AML-193 (cell line): ENCODE measurements around the gene RAB8A.
"Not testable (repeated sequence)": the region's sequence is repeated elsewhere in the genome, so short reads cannot be mapped to it uniquely, and the experiment has no call there.

ENCODE experiments used
- DNase-seq, 2 experiments: peaks; one replicate each; lab custom pipeline; 2025; lab: John Stamatoyannopoulos, UW

RAB8A gene

DNA sequence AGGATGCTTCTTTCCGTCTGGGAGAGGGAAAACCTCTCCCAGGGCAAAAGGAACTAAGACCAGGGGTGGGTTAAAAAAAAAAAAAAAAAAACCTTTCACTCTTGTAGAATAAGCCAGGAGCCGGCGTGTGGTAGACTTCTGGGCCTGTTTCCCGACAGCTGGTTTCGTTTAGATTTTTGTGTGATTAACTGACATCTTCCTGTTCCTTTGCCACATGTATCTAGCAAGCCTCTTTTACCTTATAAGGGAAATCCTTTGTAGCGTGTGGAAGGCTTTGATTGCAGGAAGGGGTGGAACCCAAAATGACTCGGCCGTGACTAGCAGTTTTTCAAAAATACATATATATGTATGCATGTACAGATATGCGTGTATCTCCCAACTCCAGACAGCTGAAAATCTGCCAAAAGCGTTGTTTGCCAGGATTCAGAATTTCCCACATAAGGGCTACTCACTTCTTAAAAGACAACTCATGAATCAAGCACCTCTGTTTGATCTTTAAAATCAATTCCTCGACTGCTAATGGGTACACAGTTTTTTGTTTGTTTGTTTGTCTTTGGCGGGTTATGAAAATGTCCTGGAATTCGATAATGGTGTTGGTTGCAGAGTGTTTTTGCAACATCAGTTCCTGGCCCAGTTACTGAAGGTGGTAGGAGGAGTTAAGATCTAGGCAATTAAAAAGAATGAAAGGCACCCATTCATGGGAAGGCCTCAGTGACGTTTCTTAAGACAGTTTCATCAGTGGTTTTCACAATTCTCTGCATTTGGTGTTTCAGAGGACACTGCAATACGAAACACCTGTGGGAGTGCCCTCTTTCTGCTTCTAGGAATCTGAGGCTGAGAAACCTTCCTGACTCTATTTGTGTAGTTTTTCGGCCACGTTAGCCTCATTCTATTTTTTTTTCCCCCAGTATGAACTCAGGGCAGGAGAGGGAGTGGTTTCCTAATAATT, 32.7 kb upstream of the RAB8A start:
- peak; percentile 90 to 95 for DNase-seq

- no peak for DNase-seq
Observed at GRCh38 chr19:16084067-16084685, 27.5 kb upstream of the RAB8A start.

- peak; percentile 51 to 63 for DNase-seq
Observed at GRCh38 chr19:16085115-16085514, 26.6 kb upstream of the RAB8A start.

- not testable (repeated sequence) for DNase-seq
Observed at GRCh38 chr19:16087404-16087803, 24.3 kb upstream of the RAB8A start.

DNA sequence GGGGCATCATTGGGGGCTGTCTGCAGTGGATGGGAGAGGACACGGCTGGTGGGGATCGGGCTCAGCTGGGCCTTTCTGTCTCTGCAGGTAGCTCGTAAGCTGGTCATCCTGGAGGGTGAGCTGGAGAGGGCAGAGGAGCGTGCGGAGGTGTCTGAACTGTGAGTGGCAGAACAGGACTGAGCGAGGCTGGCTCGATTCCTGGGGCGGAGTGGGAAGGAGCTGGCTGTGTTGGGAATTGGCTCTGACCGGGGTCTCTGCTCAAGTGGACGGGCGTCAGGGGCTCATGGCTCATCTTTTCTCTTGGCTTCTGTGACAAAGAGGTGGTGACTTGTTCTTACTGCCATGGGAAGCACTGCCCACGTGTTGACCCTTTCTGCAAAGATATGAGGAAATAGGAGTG, 23.7 kb upstream of the RAB8A start:
- DNase-seq, result no peak

- no peak for DNase-seq
Observed at GRCh38 chr19:16088351-16089009, 23.2 kb upstream of the RAB8A start.

DNA sequence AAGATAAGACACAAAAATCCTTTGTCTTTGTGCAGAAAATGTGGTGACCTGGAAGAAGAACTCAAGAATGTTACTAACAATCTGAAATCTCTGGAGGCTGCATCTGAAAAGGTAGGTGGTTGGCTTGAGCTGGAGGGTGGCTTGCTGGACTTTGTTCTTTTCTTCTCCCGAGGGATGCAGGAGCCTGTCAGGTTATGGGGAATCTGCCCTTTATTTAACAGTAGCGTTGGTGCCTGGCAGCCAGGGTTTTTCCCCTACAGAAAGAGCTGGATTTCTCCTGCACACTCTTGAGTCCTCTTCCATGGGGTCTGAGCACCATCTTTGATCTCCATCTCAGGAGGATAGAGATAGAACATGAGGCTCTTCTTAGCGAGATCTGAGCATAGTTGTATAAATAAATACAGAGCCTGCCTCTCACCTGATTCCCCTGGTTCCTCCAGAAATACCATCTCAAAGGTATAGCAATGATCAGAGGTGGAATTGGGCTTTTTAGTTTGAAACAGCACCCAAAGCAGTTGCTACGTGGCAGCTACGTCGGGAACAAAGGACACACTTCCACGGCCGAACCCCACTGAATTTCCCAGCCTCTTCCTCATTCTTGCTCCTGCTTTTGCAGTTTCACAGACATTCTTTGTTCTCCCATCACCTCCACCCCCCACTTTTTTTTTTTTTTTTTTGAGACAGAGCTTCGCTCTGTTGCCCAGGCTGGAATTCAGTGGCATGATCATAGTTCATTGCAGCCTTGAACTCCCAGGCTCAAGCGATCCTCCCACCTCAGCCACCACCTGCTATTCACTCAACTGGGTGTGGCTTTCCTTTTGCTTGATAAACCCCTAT, 22.5 kb upstream of the RAB8A start:
- no peak for DNase-seq

GRCh38 chr19:16091546-16092475, 19.9 kb upstream of the RAB8A start:
- no peak for DNase-seq

- no peak for DNase-seq
Observed at GRCh38 chr19:16094360-16095070, 17.2 kb upstream of the RAB8A start.

GRCh38 chr19:16095071-16095571, 16.6 kb upstream of the RAB8A start:
- DNase-seq, result no peak

DNA sequence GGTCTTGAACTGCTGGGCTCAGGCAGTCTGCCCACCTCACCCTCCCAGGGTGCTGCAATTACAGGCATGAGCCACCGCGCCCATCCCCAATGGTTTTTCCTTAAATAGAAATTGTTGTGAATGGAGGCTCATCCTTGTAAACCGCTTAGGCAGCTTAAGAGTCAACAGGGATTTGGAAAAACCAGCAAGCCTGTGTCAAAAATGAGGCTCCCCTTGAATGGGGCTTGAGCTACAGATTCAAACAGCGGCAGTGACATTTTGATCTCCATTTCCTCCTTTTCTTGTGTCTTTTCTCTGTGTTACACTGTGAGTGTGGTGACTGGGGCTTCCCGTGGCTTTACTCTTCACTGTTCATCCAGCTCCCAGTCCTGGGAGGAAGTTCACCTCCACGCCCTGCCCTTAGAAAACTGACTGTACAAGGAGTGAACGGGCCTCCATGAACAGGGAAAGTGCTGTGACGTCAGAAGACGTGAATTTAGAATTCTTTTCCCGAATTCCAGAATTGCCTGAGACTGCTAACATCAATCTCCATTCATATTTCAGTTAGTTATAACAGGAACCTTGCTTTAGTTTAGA, 15.3 kb upstream of the RAB8A start:
- no peak for DNase-seq

- no peak for DNase-seq
Observed at GRCh38 chr19:16098416-16098768, 13.3 kb upstream of the RAB8A start.

DNA sequence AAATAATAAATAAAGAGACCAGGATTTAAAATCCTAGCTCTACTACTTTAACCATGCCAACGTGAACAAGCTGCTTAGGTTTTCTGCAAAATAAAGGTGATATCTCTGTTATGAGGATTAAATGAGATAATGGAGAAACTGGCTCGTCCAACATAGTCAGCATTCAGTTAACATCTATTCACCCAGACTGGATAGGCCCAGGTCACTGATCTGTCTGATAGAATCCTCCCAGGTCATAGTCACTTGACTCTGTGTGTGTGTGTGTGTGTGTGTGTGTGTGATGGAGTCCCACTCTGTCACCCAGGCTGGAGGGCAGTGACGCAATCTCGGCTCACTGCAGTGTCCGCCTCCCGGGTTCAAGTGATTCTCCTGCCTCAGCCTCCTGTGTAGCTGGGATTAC, 12.9 kb upstream of the RAB8A start:
- DNase-seq, result no peak

- DNase-seq, result not testable (repeated sequence)
Observed at GRCh38 chr19:16099314-16099965, 12.2 kb upstream of the RAB8A start.

DNA sequence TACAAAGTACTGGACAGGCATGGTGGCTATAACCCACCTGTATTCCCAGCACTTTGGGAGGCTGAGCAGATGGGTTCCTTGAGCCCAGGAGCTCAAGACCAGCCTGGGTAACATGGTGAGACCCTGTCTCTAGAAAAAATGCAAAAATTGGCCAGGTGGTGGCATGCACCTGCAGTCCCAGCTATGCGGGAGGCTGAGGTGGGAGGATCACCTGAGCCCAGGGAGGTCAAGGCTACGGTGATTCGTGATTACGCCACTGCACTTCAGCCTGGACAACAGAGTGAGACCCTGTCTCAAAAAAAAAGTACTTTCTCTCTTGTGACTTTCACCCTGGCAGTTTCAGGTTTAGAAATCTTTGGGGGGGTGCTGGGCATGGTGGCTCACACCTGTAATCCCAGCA, 11.2 kb upstream of the RAB8A start:
- no peak for DNase-seq

GRCh38 chr19:16104722-16105121, 7.0 kb upstream of the RAB8A start:
- no peak for DNase-seq

- no peak for DNase-seq
Observed at GRCh38 chr19:16106121-16106520, 5.6 kb upstream of the RAB8A start.

- no peak for DNase-seq
Observed at GRCh38 chr19:16111909-16112752, 442 bp downstream of the RAB8A start.
